ENCODE measurements around the gene CEP83. TPM values are rescaled to one million over a fixed set of nuclear protein-coding genes. Genes with fewer than 3 reads are reported as not detected.

CEP83 gene
- total RNA-seq, 1 experiment from 2014 or later: 28.9 TPM

GRCh38 chr12:94277426-94278000 lies 182.2 kb downstream of the CEP83 start:
- Mint-ChIP-seq H3K9me3 (ENCODE audit: low read depth, unreplicated experiment) (no peaks in the 10 kb centered on the region), H3K27ac (ENCODE audit: unreplicated experiment) (no peak overlapping the region), H3K36me3 (ENCODE audit: insufficient read depth, unreplicated experiment) (no peaks in the 10 kb centered on the region), H3K4me1 (ENCODE audit: low read depth, unreplicated experiment) (peaks cover 7% of the 10 kb centered on the region), H3K4me3 (ENCODE audit: low read depth, unreplicated experiment) (no peak overlapping the region), H3K27me3 (ENCODE audit: unreplicated experiment) (no peaks in the 10 kb centered on the region)
- no peak for TF ChIP-seq CTCF (IDR thresholded peaks at IDR 0.05; ENCODE audit: unreplicated experiment)
- CTCF ChIA-PET: no interaction called here
- DNase-seq: no peak
- no TSS peak for BruUV-seq (replicated peaks)
- intact Hi-C loops (cut with micrococcal nuclease; ENCODE audit: unreplicated experiment): no loop called here

- Mint-ChIP-seq H3K27ac (ENCODE audit: unreplicated experiment) (no peak overlapping the region), H3K36me3 (ENCODE audit: insufficient read depth, unreplicated experiment) (no peaks in the 10 kb centered on the region), H3K27me3 (ENCODE audit: unreplicated experiment) (no peaks in the 10 kb centered on the region), H3K9me3 (ENCODE audit: low read depth, unreplicated experiment) (no peaks in the 10 kb centered on the region), H3K4me3 (ENCODE audit: low read depth, unreplicated experiment) (no peak overlapping the region), H3K4me1 (ENCODE audit: low read depth, unreplicated experiment) (no peaks in the 10 kb centered on the region)
- BruUV-seq (replicated peaks): no TSS peak
- DNase-seq: no peak
- intact Hi-C loops (cut with micrococcal nuclease; ENCODE audit: unreplicated experiment): no loop called here
- TF ChIP-seq CTCF (IDR thresholded peaks at IDR 0.05; ENCODE audit: unreplicated experiment): no peak
- CTCF ChIA-PET: no interaction called here
Observed at GRCh38 chr12:94276725-94277124, 182.9 kb downstream of the CEP83 start.

GRCh38 chr12:94273272-94273671 lies 186.4 kb downstream of the CEP83 start:
- DNase-seq: no peak
- no peak overlapping the region for H3K27ac Mint-ChIP-seq (ENCODE audit: unreplicated experiment)

GRCh38 chr12:94272280-94272679 lies 187.4 kb downstream of the CEP83 start:
- intact Hi-C loops (cut with micrococcal nuclease; ENCODE audit: unreplicated experiment): no loop called here
- DNase-seq: no peak
- CTCF ChIA-PET: no interaction called here
- no peak for TF ChIP-seq CTCF (IDR thresholded peaks at IDR 0.05; ENCODE audit: unreplicated experiment)
- no peak overlapping the region for H3K27ac Mint-ChIP-seq (ENCODE audit: unreplicated experiment)
- no peaks in the 10 kb centered on the region for H3K4me1 Mint-ChIP-seq (ENCODE audit: low read depth, unreplicated experiment)
- no TSS peak for BruUV-seq (replicated peaks)
- H3K9me3 Mint-ChIP-seq (ENCODE audit: low read depth, unreplicated experiment): no peaks in the 10 kb centered on the region
- no peak overlapping the region for H3K4me3 Mint-ChIP-seq (ENCODE audit: low read depth, unreplicated experiment)
- no peaks in the 10 kb centered on the region for H3K36me3 Mint-ChIP-seq (ENCODE audit: insufficient read depth, unreplicated experiment)
- H3K27me3 Mint-ChIP-seq (ENCODE audit: unreplicated experiment): no peaks in the 10 kb centered on the region

More at GRCh38 chr12:94273272-94273671, 186.4 kb downstream of the CEP83 start:
- intact Hi-C loops (cut with micrococcal nuclease; ENCODE audit: unreplicated experiment): no loop called here
- Mint-ChIP-seq H3K9me3 (ENCODE audit: low read depth, unreplicated experiment) (no peaks in the 10 kb centered on the region), H3K4me1 (ENCODE audit: low read depth, unreplicated experiment) (no peaks in the 10 kb centered on the region), H3K4me3 (ENCODE audit: low read depth, unreplicated experiment) (no peak overlapping the region), H3K36me3 (ENCODE audit: insufficient read depth, unreplicated experiment) (no peaks in the 10 kb centered on the region), H3K27me3 (ENCODE audit: unreplicated experiment) (no peaks in the 10 kb centered on the region)
- no TSS peak for BruUV-seq (replicated peaks)
- no peak for TF ChIP-seq CTCF (IDR thresholded peaks at IDR 0.05; ENCODE audit: unreplicated experiment)
- CTCF ChIA-PET: interaction anchor here (0.8 kb wide), 1 partner anchor 12 kb away, joined by 5 read pairs; no protein-coding TSS in a partner anchor

Data from Calu3 (cell line).